Measurements from ENCODE around the gene LRRFIP1. TPM values are rescaled to one million over a fixed set of nuclear protein-coding genes. Genes with fewer than 3 reads are reported as not detected.

The LRRFIP1 gene
- total and polyA plus RNA-seq, 2 donors (not counting 3 experiments of a cell fraction or from before 2014, with no cell fraction given) = 39.2 to 179 TPM

GRCh38 chr2:237727363-237727762 lies 100.0 kb downstream of the LRRFIP1 start:
- no peak for FAIRE-seq
- Histone ChIP-seq H3K27me3 (ENCODE audit: control insufficient read depth in 2 of 2, insufficient read depth in 2 of 2, low read length in 2 of 2) (no peaks in the 10 kb centered on the region), H3K9me3 (replicated peaks; ENCODE audit: control insufficient read depth, insufficient read depth, low read length) (no peaks in the 10 kb centered on the region), H3K9ac (replicated peaks; ENCODE audit: extremely low read depth, insufficient read depth, low read length) (no peak overlapping the region), H3K4me3 (replicated peaks in 1 of 3; ENCODE audit: insufficient read depth in 1 of 3, low read depth in 1 of 3, low read length in 3 of 3) (no peak overlapping the region), H4K20me1 (replicated peaks; ENCODE audit: control insufficient read depth, extremely low read depth, insufficient read depth, low read length) (no peaks in the 10 kb centered on the region), H3K9me1 (replicated peaks; ENCODE audit: control insufficient read depth, extremely low read depth, insufficient read depth, low read length) (peaks cover 3% of the 10 kb centered on the region), H3K79me2 (ENCODE audit: control insufficient read depth, insufficient read depth, low read length) (peaks cover 60% of the 10 kb centered on the region), H3K27ac (ENCODE audit: insufficient read depth, low read depth, low read length) (peak overlapping the region; percentile 30), H3K36me3 (ENCODE audit: control insufficient read depth in 2 of 2, extremely low read depth in 1 of 2, insufficient read depth in 2 of 2, low read length in 2 of 2) (no peaks in the 10 kb centered on the region), H2AFZ (ENCODE audit: low read depth, low read length) (no peak overlapping the region), H3K4me1 (ENCODE audit: control insufficient read depth, extremely low read depth, insufficient read depth, low read length) (peaks cover 51% of the 10 kb centered on the region), H3K4me2 (ENCODE audit: insufficient read depth, low read length) (no peak overlapping the region)
- no TSS peak for BruUV-seq (replicated peaks)
- DNase-seq (ENCODE audit: low read depth, low spot score) = no peak
- intact Hi-C loops (cut with micrococcal nuclease) (no loop called here), dilution Hi-C loops (cut with MboI; ENCODE audit: extremely low pct_ligation_motif_present, low sequenced_read_pairs) (no loop called here)
- ChIA-PET CTCF (interaction anchor here (0.7 to 3.0 kb wide), 5 partner anchors 12 to 54 kb away, joined by 3 to 16 read pairs (median 8); no protein-coding TSS in a partner anchor), POLR2A (no interaction called here)
- TF ChIP-seq GATA2 (IDR thresholded peaks at IDR 0.05; ENCODE audit: insufficient read depth, insufficient read length, low read depth, low read length) = no peak
- no peak for TF ChIP-seq POLR2A (IDR thresholded peaks at IDR 0.05; ENCODE audit: low read depth, low read length)
- peak; percentile 58 for TF ChIP-seq FOS (IDR thresholded peaks at IDR 0.05; ENCODE audit: borderline replicate concordance, insufficient read depth, low read length)
- no peak for TF ChIP-seq JUN (IDR thresholded peaks at IDR 0.05; ENCODE audit: borderline replicate concordance, insufficient read depth, insufficient read length, low read depth)
- no peak for TF ChIP-seq POLR2AphosphoS5 (IDR thresholded peaks at IDR 0.05; ENCODE audit: insufficient read depth, low read depth, low read length)

- Histone ChIP-seq H4K20me1 (replicated peaks; ENCODE audit: control insufficient read depth, extremely low read depth, insufficient read depth, low read length) (no peaks in the 10 kb centered on the region), H3K9me3 (replicated peaks; ENCODE audit: control insufficient read depth, insufficient read depth, low read length) (no peaks in the 10 kb centered on the region), H3K9me1 (replicated peaks; ENCODE audit: control insufficient read depth, extremely low read depth, insufficient read depth, low read length) (peaks cover 3% of the 10 kb centered on the region), H3K27ac (ENCODE audit: insufficient read depth, low read depth, low read length) (no peak overlapping the region), H3K4me2 (ENCODE audit: insufficient read depth, low read length) (no peak overlapping the region), H2AFZ (ENCODE audit: low read depth, low read length) (no peak overlapping the region), H3K36me3 (ENCODE audit: control insufficient read depth in 2 of 2, extremely low read depth in 1 of 2, insufficient read depth in 2 of 2, low read length in 2 of 2) (no peaks in the 10 kb centered on the region), H3K4me3 (replicated peaks in 1 of 3; ENCODE audit: insufficient read depth in 1 of 3, low read depth in 1 of 3, low read length in 3 of 3) (no peak overlapping the region), H3K79me2 (ENCODE audit: control insufficient read depth, insufficient read depth, low read length) (peaks cover 58% of the 10 kb centered on the region), H3K4me1 (ENCODE audit: control insufficient read depth, extremely low read depth, insufficient read depth, low read length) (peaks cover 71% of the 10 kb centered on the region), H3K9ac (replicated peaks; ENCODE audit: extremely low read depth, insufficient read depth, low read length) (no peak overlapping the region), H3K27me3 (ENCODE audit: control insufficient read depth in 2 of 2, insufficient read depth in 2 of 2, low read length in 2 of 2) (no peaks in the 10 kb centered on the region)
- FAIRE-seq = no peak
- intact Hi-C loops (cut with micrococcal nuclease) (loop anchor here (2.0 kb wide), 1 partner anchor 15 kb away; no protein-coding TSS in a partner anchor), dilution Hi-C loops (cut with MboI; ENCODE audit: extremely low pct_ligation_motif_present, low sequenced_read_pairs) (no loop called here)
- ChIA-PET POLR2A (no interaction called here), CTCF (interaction anchor here (0.7 to 5.3 kb wide), 6 partner anchors 10 to 533 kb away, joined by 3 to 51 read pairs (median 6); no protein-coding TSS in a partner anchor)
- no peak for DNase-seq (ENCODE audit: low read depth, low spot score)
- no peak for TF ChIP-seq JUN (IDR thresholded peaks at IDR 0.05; ENCODE audit: borderline replicate concordance, insufficient read depth, insufficient read length, low read depth)
- TF ChIP-seq POLR2A (IDR thresholded peaks at IDR 0.05; ENCODE audit: low read depth, low read length) = no peak
- TF ChIP-seq POLR2AphosphoS5 (IDR thresholded peaks at IDR 0.05; ENCODE audit: insufficient read depth, low read depth, low read length) = no peak
- no peak for TF ChIP-seq GATA2 (IDR thresholded peaks at IDR 0.05; ENCODE audit: insufficient read depth, insufficient read length, low read depth, low read length)
- BruUV-seq (replicated peaks) = no TSS peak
These were observed 102.5 kb downstream of the LRRFIP1 start for GRCh38 chr2:237729681-237730475.

Data from endothelial cell of umbilical vein (primary cell).